HG02885 (cell line): ENCODE data around the gene LRRC37A.
A peak's percentile ranks its signal among the peaks of the same experiment; 100 is the strongest.
"Not testable (repeated sequence)": the region's sequence is repeated elsewhere in the genome, so short reads cannot be mapped to it uniquely, and the experiment has no call there.

Experiments
- ATAC-seq: cut with Tn5 transposase; IDR thresholded peaks from one replicate; pipeline ENCODE4 v1.9.1; 2021; ENCODE audit warnings: mild to moderate bottlenecking; ENCODE audit not compliant: unreplicated experiment, poor library complexity

Gene LRRC37A

GRCh38 chr17:46286764-46287221, 8.1 kb upstream of the LRRC37A start:
- not testable (repeated sequence) for ATAC-seq

GRCh38 chr17:46287587-46287986, 7.3 kb upstream of the LRRC37A start:
- ATAC-seq, result not testable (repeated sequence)

GRCh38 chr17:46290906-46291546, 3.9 kb upstream of the LRRC37A start:
- peak; percentile 82 for ATAC-seq

- not testable (repeated sequence) for ATAC-seq
Observed at GRCh38 chr17:46291618-46292017, 3.3 kb upstream of the LRRC37A start.

GRCh38 chr17:46341220-46341619, 46.3 kb downstream of the LRRC37A start:
- ATAC-seq, result not testable (repeated sequence)

- ATAC-seq, result not testable (repeated sequence)
Observed at GRCh38 chr17:46342131-46342530, 47.2 kb downstream of the LRRC37A start.

- ATAC-seq, result not testable (repeated sequence)
Observed at GRCh38 chr17:46348345-46348744, 53.4 kb downstream of the LRRC37A start.

- not testable (repeated sequence) for ATAC-seq
Observed at GRCh38 chr17:46349060-46349459, 54.1 kb downstream of the LRRC37A start.

- ATAC-seq, result not testable (repeated sequence)
Observed at GRCh38 chr17:46353856-46354255, 58.9 kb downstream of the LRRC37A start.

GRCh38 chr17:46361145-46361735, 66.3 kb downstream of the LRRC37A start:
- peak; percentile 50 for ATAC-seq

GRCh38 chr17:46361755-46362154, 66.8 kb downstream of the LRRC37A start, which contains the start of gene ARL17B:
Gene ARL17B (minus strand): TSS chr17:46361766. CDS start chr17:46358397, 3,369 bp downstream.
- ATAC-seq, result peak; percentile 99

- not testable (repeated sequence) for ATAC-seq
Observed at GRCh38 chr17:46367520-46367919, 72.6 kb downstream of the LRRC37A start.

- ATAC-seq, result peak; percentile 85
Observed at GRCh38 chr17:46372236-46373229, 77.6 kb downstream of the LRRC37A start.

- not testable (repeated sequence) for ATAC-seq
Observed at GRCh38 chr17:46373418-46373817, 78.5 kb downstream of the LRRC37A start.

- not testable (repeated sequence) for ATAC-seq
Observed at GRCh38 chr17:46383118-46383517, 88.2 kb downstream of the LRRC37A start.

GRCh38 chr17:46385491-46385890, 90.6 kb downstream of the LRRC37A start:
- not testable (repeated sequence) for ATAC-seq
